ENCODE results near the gene HEG1.

HEG1 gene

GRCh38 chr3:125045965-125046364, 9.8 kb downstream of the HEG1 start:
- TF ChIP-seq CTCF (conservative IDR thresholded peaks at IDR 0.05; ENCODE audit: low read length), result peak; percentile 57
- no peak overlapping the region for H3K4me3 ChIP-seq (ENCODE audit: low read length)
- peak; percentile 81 for DNase-seq (ENCODE audit: low read depth)

- TF ChIP-seq CTCF (conservative IDR thresholded peaks at IDR 0.05; ENCODE audit: low read length), result no peak
- peak; percentile 58 for DNase-seq (ENCODE audit: low read depth)
- H3K4me3 ChIP-seq (ENCODE audit: low read length), result no peak overlapping the region
Measured at GRCh38 chr3:125045194-125045593, 10.6 kb downstream of the HEG1 start.

- no peak for DNase-seq (ENCODE audit: low read depth)
- TF ChIP-seq CTCF (conservative IDR thresholded peaks at IDR 0.05; ENCODE audit: low read length), result no peak
- no peak overlapping the region for H3K4me3 ChIP-seq (ENCODE audit: low read length)
Measured at GRCh38 chr3:125043599-125044151, 12.1 kb downstream of the HEG1 start.

GRCh38 chr3:125042725-125043406, 12.9 kb downstream of the HEG1 start:
- H3K4me3 ChIP-seq (ENCODE audit: low read length), result peak overlapping the region; percentile 33
- no peak for TF ChIP-seq CTCF (conservative IDR thresholded peaks at IDR 0.05; ENCODE audit: low read length)
- DNase-seq (ENCODE audit: low read depth), result peak; percentile 53

GRCh38 chr3:125039131-125040100, 16.4 kb downstream of the HEG1 start:
- no peak for DNase-seq (ENCODE audit: low read depth)
- no peak overlapping the region for H3K4me3 ChIP-seq (ENCODE audit: low read length)
- no peak for TF ChIP-seq CTCF (conservative IDR thresholded peaks at IDR 0.05; ENCODE audit: low read length)

- H3K4me3 ChIP-seq (ENCODE audit: low read length), result no peak overlapping the region
- DNase-seq (ENCODE audit: low read depth), result peak; percentile 48
- no peak for TF ChIP-seq CTCF (conservative IDR thresholded peaks at IDR 0.05; ENCODE audit: low read length)
Measured at GRCh38 chr3:125037498-125038150, 18.2 kb downstream of the HEG1 start.
